ENCODE results near the gene FRMD8. TPM values are rescaled to one million over a fixed set of nuclear protein-coding genes. Genes with fewer than 3 reads are reported as not detected.
A peak's percentile ranks its signal among the peaks of the same experiment; 100 is the strongest.
"Not testable (repeated sequence)": the region's sequence is repeated elsewhere in the genome, so short reads cannot be mapped to it uniquely, and the experiment has no call there.

The FRMD8 gene
- total RNA-seq, 2 donors from 2014 or later: 36.1 to 106 TPM

DNA sequence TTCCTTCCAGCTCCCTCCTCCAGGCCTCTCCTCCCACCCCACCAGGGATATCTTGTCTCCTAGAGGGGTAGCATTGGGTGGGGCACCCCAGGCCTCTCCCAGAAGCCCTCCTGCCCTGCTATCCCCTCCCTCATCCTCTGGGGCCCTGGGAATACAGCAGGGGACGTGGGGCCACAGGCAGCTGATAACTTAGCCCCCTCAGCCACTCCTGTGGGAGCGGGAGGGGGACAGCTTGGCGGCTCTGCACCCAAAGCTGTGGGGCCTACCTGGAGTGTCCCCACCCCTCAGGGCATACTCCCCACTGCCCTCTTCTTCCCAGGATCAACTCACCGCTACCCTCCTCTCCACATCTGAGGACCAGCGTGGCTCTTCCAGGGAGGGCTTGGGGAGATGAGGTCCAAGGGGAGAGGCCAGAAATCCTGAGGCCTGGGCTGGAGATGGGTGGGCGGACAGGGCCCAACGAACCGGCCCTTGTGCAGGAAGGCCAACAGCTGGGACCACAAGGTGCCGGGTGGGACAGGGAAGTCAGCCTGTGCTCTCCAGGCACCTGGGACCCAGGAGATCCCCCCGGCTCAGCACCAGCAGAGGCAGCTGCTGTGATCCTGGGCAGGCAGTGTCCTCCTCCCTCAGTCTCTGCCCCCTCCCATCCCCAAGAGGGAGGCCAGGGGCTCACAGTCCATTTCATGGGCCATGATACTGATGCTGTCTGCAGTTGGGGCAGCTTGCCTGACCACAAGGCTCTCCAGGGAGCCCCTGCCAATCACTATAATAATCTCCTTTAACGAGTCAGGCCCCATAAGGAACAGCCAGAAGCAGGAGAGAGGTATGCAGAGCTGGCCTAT, 59.4 kb downstream of the FRMD8 start:
- Histone ChIP-seq H3K4me3 (no peak overlapping the region), H3K36me3 (no peaks in the 10 kb centered on the region), H3K27ac (peak overlapping the region; percentile 14 to 59), H3K9me3 (no peaks in the 10 kb centered on the region), H3K27me3 (replicated peaks; ENCODE audit: insufficient read depth) (no peaks in the 10 kb centered on the region), H3K4me1 (replicated peaks) (no peaks in the 10 kb centered on the region)
- DNase-seq (ENCODE audit: low spot score): no peak
- intact Hi-C loops (cut with DNase I): no loop called here
- WGBS: 82% methylated on average over 11 of the region's 11 CpGs
- TF ChIP-seq, protein P1, sequence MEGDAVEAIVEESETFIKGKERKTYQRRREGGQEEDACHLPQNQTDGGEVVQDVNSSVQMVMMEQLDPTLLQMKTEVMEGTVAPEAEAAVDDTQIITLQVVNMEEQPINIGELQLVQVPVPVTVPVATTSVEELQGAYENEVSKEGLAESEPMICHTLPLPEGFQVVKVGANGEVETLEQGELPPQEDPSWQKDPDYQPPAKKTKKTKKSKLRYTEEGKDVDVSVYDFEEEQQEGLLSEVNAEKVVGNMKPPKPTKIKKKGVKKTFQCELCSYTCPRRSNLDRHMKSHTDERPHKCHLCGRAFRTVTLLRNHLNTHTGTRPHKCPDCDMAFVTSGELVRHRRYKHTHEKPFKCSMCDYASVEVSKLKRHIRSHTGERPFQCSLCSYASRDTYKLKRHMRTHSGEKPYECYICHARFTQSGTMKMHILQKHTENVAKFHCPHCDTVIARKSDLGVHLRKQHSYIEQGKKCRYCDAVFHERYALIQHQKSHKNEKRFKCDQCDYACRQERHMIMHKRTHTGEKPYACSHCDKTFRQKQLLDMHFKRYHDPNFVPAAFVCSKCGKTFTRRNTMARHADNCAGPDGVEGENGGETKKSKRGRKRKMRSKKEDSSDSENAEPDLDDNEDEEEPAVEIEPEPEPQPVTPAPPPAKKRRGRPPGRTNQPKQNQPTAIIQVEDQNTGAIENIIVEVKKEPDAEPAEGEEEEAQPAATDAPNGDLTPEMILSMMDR (IDR thresholded peaks at IDR 0.05): no peak
- TF ChIP-seq POLR2AphosphoS5 (IDR thresholded peaks at IDR 0.05) (no peak), POLR2A (IDR thresholded peaks at IDR 0.05) (no peak)

GRCh38 chr11:65446446-65447277, 60.2 kb downstream of the FRMD8 start:
- no peaks in the 10 kb centered on the region for H3K4me1 ChIP-seq (replicated peaks)
- no peak for DNase-seq (ENCODE audit: low spot score)
- TF ChIP-seq POLR2AphosphoS5 (IDR thresholded peaks at IDR 0.05) (no peak), POLR2A (IDR thresholded peaks at IDR 0.05) (no peak)
- TF ChIP-seq, protein P1 (IDR thresholded peaks at IDR 0.05): no peak
- peak overlapping the region; percentile 14 to 59 for H3K27ac ChIP-seq
- no peaks in the 10 kb centered on the region for H3K27me3 ChIP-seq (replicated peaks; ENCODE audit: insufficient read depth)
- H3K36me3 ChIP-seq: no peaks in the 10 kb centered on the region
- no peak overlapping the region for H3K4me3 ChIP-seq
- intact Hi-C loops (cut with DNase I): no loop called here
- no peaks in the 10 kb centered on the region for H3K9me3 ChIP-seq
- WGBS: 88% methylated on average over 11 of the region's 11 CpGs

DNA sequence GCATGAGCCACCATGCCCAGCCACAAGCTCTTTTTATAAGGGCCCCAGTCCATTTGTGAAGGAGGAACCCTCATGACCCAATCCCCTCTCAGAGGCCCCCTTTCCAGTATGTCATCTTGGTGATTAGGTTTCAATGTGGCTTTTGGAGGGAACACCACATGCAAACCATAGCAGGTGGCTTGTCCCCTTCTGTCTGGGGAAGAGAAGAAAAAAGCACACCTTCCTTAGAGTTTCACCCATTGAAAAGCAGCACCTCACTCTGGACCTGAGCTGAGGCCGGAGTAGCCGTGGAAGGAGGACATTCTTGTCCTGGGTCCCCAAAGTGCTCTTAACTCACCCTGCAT, 61.6 kb downstream of the FRMD8 start:
- Histone ChIP-seq H3K27ac (peak overlapping the region in 1 of 2 donors; percentile 7), H3K27me3 (replicated peaks; ENCODE audit: insufficient read depth) (no peaks in the 10 kb centered on the region), H3K4me1 (replicated peaks) (no peaks in the 10 kb centered on the region), H3K36me3 (no peaks in the 10 kb centered on the region), H3K9me3 (no peaks in the 10 kb centered on the region), H3K4me3 (no peak overlapping the region)
- intact Hi-C loops (cut with DNase I): no loop called here
- TF ChIP-seq, protein P1 (IDR thresholded peaks at IDR 0.05): no peak
- TF ChIP-seq POLR2A (IDR thresholded peaks at IDR 0.05) (no peak), POLR2AphosphoS5 (IDR thresholded peaks at IDR 0.05) (no peak)
- no peak for DNase-seq (ENCODE audit: low spot score)
- whole genome bisulfite sequencing: 93% methylated on average over 2 of the region's 2 CpGs

DNA sequence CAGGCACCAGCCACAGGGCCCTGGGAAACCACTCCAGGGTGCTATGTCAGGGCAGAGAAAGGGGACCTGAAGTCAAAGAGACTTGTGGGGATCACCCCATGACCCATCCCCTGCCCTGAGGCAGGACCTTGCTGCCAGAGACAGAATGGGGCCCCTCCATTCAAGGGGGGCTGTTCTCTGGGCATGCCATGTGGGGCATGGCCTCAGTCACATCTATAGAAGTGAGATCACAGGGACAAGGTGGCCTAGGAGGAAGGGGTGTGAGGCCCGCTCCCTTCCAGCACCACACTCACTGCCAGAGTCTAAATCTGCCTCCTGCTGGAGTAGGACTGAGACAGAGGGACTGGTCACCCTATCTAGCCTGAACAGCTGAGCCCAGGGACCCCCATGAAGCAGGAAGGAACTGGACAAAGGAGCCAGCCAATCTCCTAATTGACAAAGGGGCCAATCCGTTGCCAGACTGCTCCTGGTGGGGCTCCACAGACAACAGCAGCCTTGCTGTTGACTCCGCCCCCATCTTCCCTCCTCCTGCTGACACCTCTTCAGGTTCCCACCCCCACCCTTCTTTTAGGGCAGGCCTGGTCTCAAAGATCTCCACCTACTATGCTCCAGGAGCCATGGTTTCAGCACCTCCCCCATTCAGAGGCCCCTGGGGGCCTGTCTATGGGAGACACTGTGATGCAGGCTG, 62.1 kb downstream of the FRMD8 start:
- Histone ChIP-seq H3K36me3 (no peaks in the 10 kb centered on the region), H3K27me3 (replicated peaks; ENCODE audit: insufficient read depth) (no peaks in the 10 kb centered on the region), H3K9me3 (no peaks in the 10 kb centered on the region), H3K4me1 (replicated peaks) (no peaks in the 10 kb centered on the region), H3K27ac (peak overlapping the region in 1 of 2 donors; percentile 7), H3K4me3 (no peak overlapping the region)
- no peak for TF ChIP-seq POLR2AphosphoS5 (IDR thresholded peaks at IDR 0.05)
- 79% methylated on average over 3 of the region's 3 CpGs for WGBS
- intact Hi-C loops (cut with DNase I): no loop called here
- no peak for DNase-seq (ENCODE audit: low spot score)

- H3K27ac ChIP-seq; intact Hi-C loops (cut with DNase I): not testable (repeated sequence)
Measured at GRCh38 chr11:65451301-65451700, 64.9 kb downstream of the FRMD8 start.

DNA sequence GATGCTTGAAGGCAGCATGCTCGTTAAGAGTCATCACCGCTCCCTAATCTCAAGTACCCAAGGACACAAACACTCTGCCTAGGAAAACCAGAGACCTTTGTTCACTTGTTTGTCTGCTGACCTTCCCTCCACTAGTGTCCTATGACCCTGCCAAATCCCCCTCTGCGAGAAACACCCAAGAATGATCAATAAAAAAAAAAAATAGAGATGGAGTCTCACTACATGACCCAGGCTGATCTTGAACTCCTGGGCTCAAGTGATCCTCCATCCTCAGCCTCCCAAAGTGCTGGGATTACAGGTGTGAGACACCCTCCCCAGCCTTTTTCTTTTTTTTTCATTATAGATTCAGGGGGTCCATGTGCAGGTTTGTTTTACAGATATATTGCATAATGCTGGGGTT, 65.8 kb downstream of the FRMD8 start:
- DNase-seq (ENCODE audit: low spot score); intact Hi-C loops (cut with DNase I); H3K4me3 ChIP-seq; H3K4me1 ChIP-seq (replicated peaks); H3K36me3 ChIP-seq; H3K9me3 ChIP-seq; H3K27ac ChIP-seq; H3K27me3 ChIP-seq (replicated peaks; ENCODE audit: insufficient read depth): not testable (repeated sequence)
- WGBS: 85% methylated on average over 1 of the region's 3 CpGs

More at GRCh38 chr11:65451301-65451700, 64.9 kb downstream of the FRMD8 start:
- not testable (repeated sequence) for H3K4me3 ChIP-seq; DNase-seq (ENCODE audit: low spot score); H3K4me1 ChIP-seq (replicated peaks); H3K9me3 ChIP-seq; H3K27me3 ChIP-seq (replicated peaks; ENCODE audit: insufficient read depth); H3K36me3 ChIP-seq
- 83% methylated on average over 6 of the region's 30 CpGs for WGBS
